CD14-positive monocyte (primary cell): ENCODE measurements around the gene FAIM2. TPM values are rescaled to one million over a fixed set of nuclear protein-coding genes. Genes with fewer than 3 reads are reported as not detected.

Experiments
- DNase-seq, 3 donors: peaks; one replicate each; pipeline ENCODE4 v3.0.0-alpha.2; 2011 to 2022
- H2AFZ ChIP-seq: 2 replicates; pipeline ENCODE4 v1.6.0; 2012; ENCODE audit warnings: mild to moderate bottlenecking, low read depth, low read length, inconsistent platforms; ENCODE audit not compliant: insufficient read depth, poor library complexity, severe bottlenecking
- H3K27ac ChIP-seq, 2 donors: 1 replicate in 1 of 2; 2 replicates in 1 of 2; pipeline ENCODE4 v1.5.1; 2012 to 2013; ENCODE audit warnings: low read length in 2 of 2, control low read depth in 1 of 2, inconsistent platforms in 1 of 2, low read depth in 1 of 2, mild to moderate bottlenecking in 1 of 2
- H3K27me3 ChIP-seq, 2 donors: one replicate each; pipeline versions ENCODE4 v1.6.0 to v1.6.1; 2011 to 2013; ENCODE audit warnings: low read length in 2 of 2; ENCODE audit not compliant: control insufficient read depth in 2 of 2, insufficient read depth in 2 of 2
- H3K36me3 ChIP-seq, 2 donors: replicated peaks in 1 of 2; 1 replicate in 1 of 2; 2 replicates in 1 of 2; pipeline versions ENCODE4 v1.5.1 to v1.6.1; 2012 to 2013; ENCODE audit warnings: low read length in 2 of 2, control low read depth in 1 of 2, inconsistent platforms in 1 of 2, mild to moderate bottlenecking in 1 of 2; ENCODE audit not compliant: insufficient read depth in 2 of 2, control insufficient read depth in 1 of 2
- H3K4me1 ChIP-seq, 2 donors: 1 replicate in 1 of 2; 2 replicates in 1 of 2; pipeline versions ENCODE4 v1.5.1 to v1.6.1; 2012 to 2013; ENCODE audit warnings: low read length in 2 of 2, control low read depth in 1 of 2, inconsistent platforms in 1 of 2, mild to moderate bottlenecking in 1 of 2, moderate library complexity in 1 of 2; ENCODE audit not compliant: insufficient read depth in 2 of 2, control insufficient read depth in 1 of 2
- H3K4me2 ChIP-seq: replicated peaks from 2 replicates; pipeline ENCODE3; 2012; ENCODE audit warnings: low read length, moderate library complexity, mild to moderate bottlenecking; ENCODE audit not compliant: poor library complexity, severe bottlenecking; ENCODE audit errors: extremely low read depth
- H3K4me3 ChIP-seq, 3 experiments: fragments of 200-600 bp in 1 of 3; sonication (generic) in 1 of 3; replicated peaks in 1 of 3; 1 replicate in 2 of 3; 2 replicates in 1 of 3; pipeline ENCODE4 v1.5.1; 2011 to 2013; ENCODE audit warnings: low read length in 3 of 3, mild to moderate bottlenecking in 3 of 3, control low read depth in 2 of 3, low read depth in 2 of 3, inconsistent platforms in 1 of 3, moderate library complexity in 1 of 3
- H3K79me2 ChIP-seq: 2 replicates; pipeline ENCODE4 v1.6.0; 2012; ENCODE audit warnings: mild to moderate bottlenecking, control low read depth, inconsistent platforms, low read length, moderate library complexity; ENCODE audit not compliant: insufficient read depth
- H3K9ac ChIP-seq: 2 replicates; pipeline ENCODE4 v1.6.0; 2017; ENCODE audit warnings: low read length, mild to moderate bottlenecking; ENCODE audit not compliant: insufficient read depth, poor library complexity, severe bottlenecking
- H3K9me3 ChIP-seq, 2 donors: replicated peaks in 1 of 2; 1 replicate in 1 of 2; 2 replicates in 1 of 2; pipeline versions ENCODE4 v1.5.1 to v1.6.1; 2012 to 2013; ENCODE audit warnings: low read length in 2 of 2, control low read depth in 1 of 2; ENCODE audit not compliant: control insufficient read depth in 1 of 2, insufficient read depth in 1 of 2
- H4K20me1 ChIP-seq: 2 replicates; pipeline ENCODE4 v1.6.0; 2012; ENCODE audit warnings: mild to moderate bottlenecking, low read length, control low read depth, moderate library complexity; ENCODE audit not compliant: insufficient read depth
- H3K27ac Mint-ChIP-seq, 7 donors: one replicate each; pipeline ENCODE4 v1.8.0; 2020; ENCODE audit warnings: mild to moderate bottlenecking in 7 of 7, mixed read lengths in 7 of 7, moderate library complexity in 6 of 7, inconsistent platforms in 2 of 7
- H3K27me3 Mint-ChIP-seq, 3 donors: one replicate each; pipeline ENCODE4 v1.8.0; 2021 to 2022; ENCODE audit warnings: low read depth in 3 of 3, mild to moderate bottlenecking in 3 of 3, mixed read lengths in 3 of 3, moderate library complexity in 3 of 3, inconsistent platforms in 1 of 3
- H3K36me3 Mint-ChIP-seq, 2 donors: one replicate each; pipeline ENCODE4 v1.8.0; 2020; ENCODE audit warnings: mixed read lengths in 2 of 2, inconsistent platforms in 1 of 2, mild to moderate bottlenecking in 1 of 2
- H3K4me1 Mint-ChIP-seq: one replicate; pipeline ENCODE4 v1.8.0; 2020; ENCODE audit warnings: mild to moderate bottlenecking, mixed read lengths
- H3K4me3 Mint-ChIP-seq, 2 donors: one replicate each; pipeline ENCODE4 v1.8.0; 2020; ENCODE audit warnings: mild to moderate bottlenecking in 2 of 2, mixed read lengths in 2 of 2, moderate library complexity in 1 of 2
- H3K9me3 Mint-ChIP-seq, 7 donors: one replicate each; pipeline ENCODE4 v1.8.0; 2020 to 2022; ENCODE audit warnings: mixed read lengths in 7 of 7, mild to moderate bottlenecking in 6 of 7, moderate library complexity in 6 of 7, inconsistent platforms in 2 of 7
- CTCF ChIP-seq: fragments of 200-600 bp; IDR thresholded peaks from one replicate; pipeline ENCODE4 v1.8.0; 2022; ENCODE audit warnings: antibody characterized with exemption, mild to moderate bottlenecking
- WGBS: methylation state at CpG from one replicate; pipeline ENCODE4 v1.1.5; 2013; ENCODE audit warnings: missing lambda C conversion rate; ENCODE audit not compliant: insufficient coverage; 5-methylcytosine and 5-hydroxymethylcytosine counted together
- intact Hi-C, 2 donors: fragments of 100-400 bp; cut with micrococcal nuclease; formaldehyde crosslinking; loops; one replicate each; pipeline versions ENCODE4 v1.15.0 to v1.15.1; 2023
- polyA plus RNA-seq, 3 donors: library from polyadenylated mRNA; depleted of rRNA in 1 of 3; unstranded in 2 of 3; stranded (reverse) in 1 of 3; fragments of 300-500 nt in 2 of 3; fragments of >200 nt in 1 of 3; fragmentation: Illumina TruSeq in 2 of 3; gene quantifications; 1 replicate in 2 of 3; 2 replicates in 1 of 3; pipeline ENCODE4 v1.2.3, GENCODE V29; 2012 to 2021

Gene FAIM2
- polyA plus RNA-seq, 3 donors = not detected

- DNase-seq = no peak
- Mint-ChIP-seq H3K4me1 (peaks cover 12% of the 10 kb centered on the region), H3K4me3 (no peak overlapping the region), H3K27me3 (peaks cover 5 to 32% (median 17%) of the 10 kb centered on the region in 3 donors), H3K9me3 (peaks cover 0 to 1% (median 0%) of the 10 kb centered on the region in 7 donors), H3K36me3 (no peaks in the 10 kb centered on the region), H3K27ac (no peak overlapping the region)
- no peak overlapping the region for H3K4me3 ChIP-seq
- H3K9me3 ChIP-seq = no peaks in the 10 kb centered on the region
- no peak overlapping the region for H2AFZ ChIP-seq
- H3K27me3 ChIP-seq = peaks cover 0 to 17% of the 10 kb centered on the region in 2 donors
- no peaks in the 10 kb centered on the region for H3K36me3 ChIP-seq
- no peak overlapping the region for H3K4me2 ChIP-seq
- no peak overlapping the region for H3K9ac ChIP-seq
- H3K4me1 ChIP-seq = peaks cover 4 to 5% of the 10 kb centered on the region in 2 donors
- TF ChIP-seq CTCF = no peak
- H3K27ac ChIP-seq = no peak overlapping the region
- no peaks in the 10 kb centered on the region for H4K20me1 ChIP-seq
- H3K79me2 ChIP-seq = no peaks in the 10 kb centered on the region
- intact Hi-C loops = no loop called here
Measured at GRCh38 chr12:49939307-49939706, 35.6 kb upstream of the FAIM2 start.

GRCh38 chr12:49937639-49938300 lies 34.1 kb upstream of the FAIM2 start:
- intact Hi-C loops = no loop called here
- Mint-ChIP-seq H3K4me3 (no peak overlapping the region), H3K27ac (no peak overlapping the region), H3K27me3 (peaks cover 6 to 19% (median 11%) of the 10 kb centered on the region in 3 donors), H3K36me3 (no peaks in the 10 kb centered on the region), H3K9me3 (peaks cover 0 to 1% (median 0%) of the 10 kb centered on the region in 7 donors), H3K4me1 (peaks cover 2% of the 10 kb centered on the region)
- Histone ChIP-seq H3K79me2 (no peaks in the 10 kb centered on the region), H4K20me1 (no peaks in the 10 kb centered on the region), H3K36me3 (no peaks in the 10 kb centered on the region), H3K27ac (no peak overlapping the region), H3K4me3 (no peak overlapping the region), H3K4me2 (no peak overlapping the region), H3K9me3 (no peaks in the 10 kb centered on the region), H3K27me3 (peaks cover 0 to 6% of the 10 kb centered on the region in 2 donors), H3K9ac (no peak overlapping the region), H3K4me1 (no peaks in the 10 kb centered on the region), H2AFZ (no peak overlapping the region)
- 89% methylated on average over 5 of the region's 8 CpGs for WGBS
- no peak for TF ChIP-seq CTCF
- DNase-seq = no peak
